ENCODE measurements around the gene MCL1. TPM values are rescaled to one million over a fixed set of nuclear protein-coding genes. Genes with fewer than 3 reads are reported as not detected.

MCL1 gene
- polyA plus RNA-seq, 2 of the 4 experiments (the other 2 are of a cell fraction) = 80.0 to 202 TPM

DNA sequence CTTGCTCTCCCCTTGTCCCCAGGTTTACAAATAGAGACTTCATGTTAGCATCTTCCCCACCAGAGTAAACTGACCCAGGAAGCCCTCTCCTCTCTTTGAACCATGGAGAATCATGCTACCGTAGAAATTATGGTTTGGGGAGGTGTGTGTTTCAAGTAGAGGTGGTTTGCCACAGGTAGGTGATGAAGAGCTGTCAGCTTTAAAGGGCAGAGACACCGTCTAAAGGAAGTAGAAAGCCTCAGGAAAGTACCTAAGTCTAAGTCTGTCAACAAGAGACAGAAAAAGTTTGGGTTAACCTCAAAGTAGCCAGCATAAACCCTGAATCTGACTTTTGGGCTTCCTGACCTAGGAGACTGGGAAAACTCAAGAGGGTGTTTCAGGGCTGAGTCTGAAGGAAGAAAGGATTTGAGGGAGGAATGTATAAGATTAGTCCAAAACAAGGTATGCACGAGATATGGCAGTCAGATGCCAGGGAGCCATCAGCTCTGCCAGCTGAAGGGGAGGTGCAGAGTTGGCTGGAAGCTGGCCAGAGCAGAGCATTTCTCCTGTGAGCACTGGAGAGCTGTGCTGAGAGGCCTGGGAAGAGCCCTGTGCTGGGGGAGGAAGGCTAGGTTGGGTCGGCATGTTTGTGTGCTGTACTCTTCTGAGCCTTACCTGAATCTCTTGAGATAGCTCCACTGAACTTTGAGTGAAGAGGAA lies 15.9 kb downstream of the MCL1 start:
- ATAC-seq (no peak), DNase-seq (ENCODE audit: low read depth in 1 of 2, low spot score in 1 of 2) (peak in 1 of 2 experiments; percentile 60), FAIRE-seq (no peak)
- Histone ChIP-seq H3K9me3 (no peaks in the 10 kb centered on the region), H3K4me3 (no peak overlapping the region), H3K4me1 (peaks cover 69% of the 10 kb centered on the region), H3K27ac (peak overlapping the region; percentile 97 to 99), H3K4me2 (peak overlapping the region; percentile 96)
- ChIA-PET CTCF (interaction anchor here (0.6 to 11.6 kb wide), 9 partner anchors 9 to 553 kb away, joined by 3 to 210 read pairs (median 3); partner anchors contain the start of genes ENSA, GOLPH3L, MCL1 and OTUD7B), POLR2A (interaction anchor here (0.5 to 7.6 kb wide), 6 partner anchors 14 to 716 kb away, joined by 3 to 201 read pairs (median 12); partner anchors contain the start of genes ENSA and MCL1)
- TF ChIP-seq MAX (IDR thresholded peaks at IDR 0.05) (no peak), NR3C1 (IDR thresholded peaks at IDR 0.05) (no peak), MYC (IDR thresholded peaks at IDR 0.05; ENCODE audit: borderline replicate concordance, low read length) (no peak), GATA3 (IDR thresholded peaks at IDR 0.05; ENCODE audit: borderline replicate concordance) (no peak), TP53 (CRISPR knock-in tag; IDR thresholded peaks at IDR 0.05) (no peak), ZSCAN20 (CRISPR knock-in tag; IDR thresholded peaks at IDR 0.05) (no peak), SMC3 (IDR thresholded peaks at IDR 0.05) (no peak), ESRRA (IDR thresholded peaks at IDR 0.05; ENCODE audit: borderline replicate concordance, low read length) (no peak), ATOH8 (CRISPR knock-in tag; IDR thresholded peaks at IDR 0.05; ENCODE audit: low read depth) (no peak), FOXS1 (CRISPR knock-in tag; IDR thresholded peaks at IDR 0.05) (no peak), JUNB (IDR thresholded peaks at IDR 0.05) (no peak), NPAS2 (CRISPR knock-in tag; IDR thresholded peaks at IDR 0.05; ENCODE audit: borderline replicate concordance) (no peak), BHLHE40 (IDR thresholded peaks at IDR 0.05; ENCODE audit: low read depth, low read length) (no peak), CEBPB (IDR thresholded peaks at IDR 0.05) (no peak), FOSB (CRISPR knock-in tag; IDR thresholded peaks at IDR 0.05) (no peak), CBX8 (IDR thresholded peaks at IDR 0.05) (no peak), HOXB5 (CRISPR knock-in tag; IDR thresholded peaks at IDR 0.05) (no peak)
- TF ChIP-seq, protein P1, sequence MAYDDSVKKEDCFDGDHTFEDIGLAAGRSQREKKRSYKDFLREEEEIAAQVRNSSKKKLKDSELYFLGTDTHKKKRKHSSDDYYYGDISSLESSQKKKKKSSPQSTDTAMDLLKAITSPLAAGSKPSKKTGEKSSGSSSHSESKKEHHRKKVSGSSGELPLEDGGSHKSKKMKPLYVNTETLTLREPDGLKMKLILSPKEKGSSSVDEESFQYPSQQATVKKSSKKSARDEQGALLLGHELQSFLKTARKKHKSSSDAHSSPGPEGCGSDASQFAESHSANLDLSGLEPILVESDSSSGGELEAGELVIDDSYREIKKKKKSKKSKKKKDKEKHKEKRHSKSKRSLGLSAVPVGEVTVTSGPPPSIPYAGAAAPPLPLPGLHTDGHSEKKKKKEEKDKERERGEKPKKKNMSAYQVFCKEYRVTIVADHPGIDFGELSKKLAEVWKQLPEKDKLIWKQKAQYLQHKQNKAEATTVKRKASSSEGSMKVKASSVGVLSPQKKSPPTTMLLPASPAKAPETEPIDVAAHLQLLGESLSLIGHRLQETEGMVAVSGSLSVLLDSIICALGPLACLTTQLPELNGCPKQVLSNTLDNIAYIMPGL (CRISPR knock-in tag; IDR thresholded peaks at IDR 0.05; ENCODE audit: borderline replicate concordance) = no peak
- TF ChIP-seq, protein P2, sequence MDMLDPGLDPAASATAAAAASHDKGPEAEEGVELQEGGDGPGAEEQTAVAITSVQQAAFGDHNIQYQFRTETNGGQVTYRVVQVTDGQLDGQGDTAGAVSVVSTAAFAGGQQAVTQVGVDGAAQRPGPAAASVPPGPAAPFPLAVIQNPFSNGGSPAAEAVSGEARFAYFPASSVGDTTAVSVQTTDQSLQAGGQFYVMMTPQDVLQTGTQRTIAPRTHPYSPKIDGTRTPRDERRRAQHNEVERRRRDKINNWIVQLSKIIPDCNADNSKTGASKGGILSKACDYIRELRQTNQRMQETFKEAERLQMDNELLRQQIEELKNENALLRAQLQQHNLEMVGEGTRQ (IDR thresholded peaks at IDR 0.05) = no peak
- 25% methylated on average over 4 of the region's 4 CpGs for WGBS (ENCODE audit: missing lambda C conversion rate)

GRCh38 chr1:150562446-150563339 lies 16.7 kb downstream of the MCL1 start:
- ChIA-PET CTCF (interaction anchor here (0.7 to 11.6 kb wide), 15 partner anchors 9 to 360 kb away, joined by 3 to 210 read pairs (median 18); partner anchors contain the start of genes ADAMTSL4, ENSA, GOLPH3L and MCL1), POLR2A (interaction anchor here (0.5 to 7.6 kb wide), 12 partner anchors 7 to 716 kb away, joined by 4 to 201 read pairs (median 8); partner anchors contain the start of genes ENSA, FALEC, GOLPH3L and MCL1)
- Histone ChIP-seq H3K4me1 (peaks cover 61% of the 10 kb centered on the region), H3K27ac (peak overlapping the region; percentile 97 to 99), H3K4me2 (peak overlapping the region; percentile 96), H3K9me3 (no peaks in the 10 kb centered on the region), H3K4me3 (peak overlapping the region; percentile 11; the same call in 2 of the 3 replicates)
- ATAC-seq (no peak), FAIRE-seq (no peak), DNase-seq (ENCODE audit: low read depth in 1 of 2, low spot score in 1 of 2) (no peak)
- WGBS (ENCODE audit: missing lambda C conversion rate) = 29% methylated on average over 4 of the region's 4 CpGs
- no peak for TF ChIP-seq BHLHE40 (IDR thresholded peaks at IDR 0.05; ENCODE audit: low read depth, low read length)
- TF ChIP-seq, protein P2 (IDR thresholded peaks at IDR 0.05) = no peak
- TF ChIP-seq HOXB5 (CRISPR knock-in tag; IDR thresholded peaks at IDR 0.05) = 0 out of 2 replicates have a peak, but pooled peaks have one; percentile 20
- TF ChIP-seq HOXA7 (CRISPR knock-in tag; IDR thresholded peaks at IDR 0.05) = 0 out of 2 replicates have a peak, but pooled peaks have one; percentile 74

Measured in A549 (cell line).